Transverse colon (tissue), 4 donors: ENCODE measurements around the gene CDC42BPB.

Experiments
- CTCF ChIP-seq, 5 experiments: fragments of 200-600 bp in 3 of 5; fragments of 450-650 bp in 2 of 5; sonication (generic) in 3 of 5; IDR thresholded peaks; 1 replicate in 2 of 5; 2 replicates in 3 of 5; pipeline ENCODE4 v1.5.1; 2016 to 2017; ENCODE audit warnings: antibody characterized with exemption in 5 of 5, inconsistent platforms in 3 of 5, mild to moderate bottlenecking in 2 of 5, moderate library complexity in 1 of 5
- EP300 ChIP-seq: sonication (generic); formaldehyde crosslinking; IDR thresholded peaks from one replicate; pipeline ENCODE4 v1.6.1; 2017; ENCODE audit warnings: antibody characterized with exemption, low read depth
- POLR2A ChIP-seq: fragments of 450-650 bp; IDR thresholded peaks from one replicate; pipeline ENCODE4 v1.6.1; 2016; ENCODE audit warnings: antibody characterized with exemption, mild to moderate bottlenecking, moderate library complexity
- POLR2AphosphoS5 ChIP-seq, 3 donors: sonication (generic); formaldehyde crosslinking; IDR thresholded peaks; one replicate each; pipeline ENCODE4 v1.6.1; 2016; ENCODE audit warnings: antibody characterized with exemption in 3 of 3

GRCh38 chr14:102926104-102926503, 131.2 kb downstream of the CDC42BPB start:
- TF ChIP-seq EP300 (no peak), CTCF (IDR thresholded peaks at IDR 0.05) (no peak), POLR2AphosphoS5 (IDR thresholded peaks at IDR 0.05) (no peak), POLR2A (no peak)
